ENCODE measurements around the gene VAMP3. TPM values are rescaled to one million over a fixed set of nuclear protein-coding genes. Genes with fewer than 3 reads are reported as not detected.

Gene VAMP3
- total and polyA plus RNA-seq, 9 of the 15 experiments (the other 6 are each of a cell fraction or from before 2014, with no cell fraction given) = 27.1 to 71.3 (median 47.5) TPM

- TF ChIP-seq TEAD2 (tag; IDR thresholded peaks at IDR 0.05) (no peak), PTBP1 (IDR thresholded peaks at IDR 0.05; ENCODE audit: low read depth, low read length) (no peak), CBX5 (IDR thresholded peaks at IDR 0.05; ENCODE audit: borderline replicate concordance, low read depth) (no peak), ZNF830 (CRISPR knock-in tag; IDR thresholded peaks at IDR 0.05) (no peak), ETS1 (conservative IDR thresholded peaks at IDR 0.05; ENCODE audit: control insufficient read depth, low read depth, low read length) (no peak; the same call in 1 of the 2 replicates), ZNF407 (IDR thresholded peaks at IDR 0.05; ENCODE audit: low read depth) (no peak), ZNF280B (CRISPR knock-in tag; IDR thresholded peaks at IDR 0.05) (no peak), GTF2E2 (tag; IDR thresholded peaks at IDR 0.05) (no peak), ARID2 (IDR thresholded peaks at IDR 0.05) (no peak), NFATC3 (IDR thresholded peaks at IDR 0.05) (no peak), RFX7 (CRISPR knock-in tag; IDR thresholded peaks at IDR 0.05) (no peak), RBBP5 (IDR thresholded peaks at IDR 0.05; ENCODE audit: borderline replicate concordance, insufficient read depth, low read length, poor library complexity, severe bottlenecking) (no peak), ZNF41 (CRISPR knock-in tag; conservative IDR thresholded peaks at IDR 0.05) (no peak), ZNF395 (CRISPR knock-in tag; IDR thresholded peaks at IDR 0.05) (peak; percentile 70), ARID1B (IDR thresholded peaks at IDR 0.05) (no peak), LARP7 (IDR thresholded peaks at IDR 0.05) (no peak), PTTG1 (tag; IDR thresholded peaks at IDR 0.05; ENCODE audit: low read depth) (no peak)
Measured at GRCh38 chr1:7783826-7784491, 12.9 kb downstream of the VAMP3 start, which contains the start of gene PER3 (continued).
